OCI-LY1 (cell line): ENCODE results near the gene CSNK2A1.

Experiments
- H2AFZ ChIP-seq: fragments of 200-600 bp; sonication (generic), shearing (Covaris generic); 2 replicates; pipeline ENCODE4 v1.6.0; 2014; ENCODE audit warnings: antibody characterized with exemption, mild to moderate bottlenecking, low read length
- H3F3A ChIP-seq: fragments of 200-600 bp; sonication (generic), shearing (Covaris generic); 2 replicates; pipeline ENCODE4 v1.6.0; 2014; ENCODE audit warnings: mild to moderate bottlenecking, antibody characterized with exemption, low read length, moderate library complexity; ENCODE audit not compliant: insufficient read depth
- H3K27ac ChIP-seq: fragments of 200-600 bp; sonication (generic); 2 replicates; pipeline ENCODE4 v1.5.1; 2014; ENCODE audit warnings: low read length, mixed run types, mild to moderate bottlenecking, low read depth; ENCODE audit not compliant: poor library complexity, severe bottlenecking
- H3K27me3 ChIP-seq: fragments of 200-600 bp; sonication (generic); 2 replicates; pipeline ENCODE4 v1.6.0; 2014; ENCODE audit warnings: antibody characterized with exemption, mild to moderate bottlenecking, low read length, moderate library complexity; ENCODE audit not compliant: insufficient read depth
- H3K36me3 ChIP-seq: fragments of 200-600 bp; sonication (generic); 2 replicates; pipeline ENCODE4 v1.6.1; 2014; ENCODE audit warnings: mild to moderate bottlenecking, antibody characterized with exemption, low read length, moderate library complexity, mixed read lengths; ENCODE audit not compliant: insufficient read depth
- H3K4me1 ChIP-seq: fragments of 200-600 bp; sonication (generic); 2 replicates; pipeline ENCODE4 v1.5.1; 2014; ENCODE audit warnings: mild to moderate bottlenecking, low read length, moderate library complexity; ENCODE audit not compliant: insufficient read depth, severe bottlenecking
- H3K4me2 ChIP-seq: fragments of 200-600 bp; sonication (generic), shearing (Covaris generic); 2 replicates; pipeline ENCODE4 v1.6.1; 2014; ENCODE audit warnings: low read length
- H3K4me3 ChIP-seq: fragments of 200-600 bp; sonication (generic); 2 replicates; pipeline ENCODE4 v1.5.1; 2014; ENCODE audit warnings: low read length, low read depth, mild to moderate bottlenecking, mixed read lengths; ENCODE audit not compliant: poor library complexity, severe bottlenecking
- H3K79me2 ChIP-seq: fragments of 200-600 bp; shearing (Covaris generic); 2 replicates; pipeline ENCODE4 v1.6.1; 2016; ENCODE audit warnings: mixed run types, low read length, mixed read lengths; ENCODE audit not compliant: insufficient read depth
- H3K9ac ChIP-seq: fragments of 200-600 bp; sonication (generic), shearing (Covaris generic); 2 replicates; pipeline ENCODE4 v1.6.1; 2014; ENCODE audit warnings: mild to moderate bottlenecking, low read length, mixed read lengths
- H3K9me2 ChIP-seq: fragments of 200-600 bp; sonication (generic), shearing (Covaris generic); 2 replicates; pipeline ENCODE4 v1.6.1; 2014; ENCODE audit warnings: low read depth, mild to moderate bottlenecking, low read length, mixed read lengths
- H3K9me3 ChIP-seq: fragments of 200-600 bp; shearing (Covaris generic); 2 replicates; pipeline ENCODE4 v1.6.1; 2014; ENCODE audit warnings: low read length, mixed read lengths
- H4K20me1 ChIP-seq: fragments of 200-600 bp; sonication (generic), shearing (Covaris generic); 2 replicates; pipeline ENCODE4 v1.6.0; 2016; ENCODE audit warnings: mild to moderate bottlenecking, low read length; ENCODE audit not compliant: insufficient read depth
- CTCF ChIP-seq: fragments of 200-600 bp; sonication (generic), shearing (Covaris generic); IDR thresholded peaks from 2 replicates; pipeline ENCODE4 v1.5.1; 2017; ENCODE audit warnings: mild to moderate bottlenecking, antibody characterized with exemption, low read length, moderate library complexity, mixed read lengths
- EZH2 ChIP-seq: fragments of 200-600 bp; sonication (generic), shearing (Covaris generic); IDR thresholded peaks from 2 replicates; pipeline ENCODE4 v1.8.0; 2017; ENCODE audit warnings: borderline replicate concordance, mixed run types, mild to moderate bottlenecking, antibody characterized with exemption, low read length, moderate library complexity, mixed read lengths

CSNK2A1 gene

DNA sequence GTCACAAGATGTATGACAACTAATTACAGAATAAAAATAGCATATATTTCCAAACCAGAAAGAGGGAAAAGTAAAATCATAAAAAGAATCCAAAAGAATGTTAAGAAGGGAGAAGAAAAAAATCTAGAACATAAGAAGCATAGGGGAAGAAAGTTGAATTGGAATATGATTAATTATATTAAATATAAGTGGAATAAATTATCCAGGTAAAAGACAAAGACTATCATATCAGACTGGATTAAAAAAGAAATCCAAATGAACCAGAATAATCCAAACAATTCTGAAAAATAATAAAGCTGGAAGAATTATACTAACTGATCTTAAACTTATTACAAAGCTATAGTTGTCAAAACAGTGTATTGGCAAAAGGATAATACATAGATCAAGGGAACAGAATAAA, 23.6 kb downstream of the CSNK2A1 start:
- Histone ChIP-seq H3K4me2 (no peak overlapping the region), H3K79me2 (peaks cover 92% of the 10 kb centered on the region), H3K4me1 (no peaks in the 10 kb centered on the region), H3K27me3 (no peaks in the 10 kb centered on the region), H3K27ac (no peak overlapping the region), H3K9me2 (no peaks in the 10 kb centered on the region), H4K20me1 (peaks cover 5% of the 10 kb centered on the region; the same call in 1 of the 2 replicates), H3K9ac (no peak overlapping the region), H3K4me3 (no peak overlapping the region), H2AFZ (no peak overlapping the region), H3K9me3 (peaks cover 18% of the 10 kb centered on the region), H3F3A (no peaks in the 10 kb centered on the region), H3K36me3 (peaks cover 89% of the 10 kb centered on the region)
- no peak for TF ChIP-seq EZH2
- TF ChIP-seq CTCF: no peak

- Histone ChIP-seq H4K20me1 (peaks cover 5% of the 10 kb centered on the region; the same call in 1 of the 2 replicates), H3K27me3 (no peaks in the 10 kb centered on the region), H3K9me3 (peaks cover 18% of the 10 kb centered on the region), H3K79me2 (peaks cover 95% of the 10 kb centered on the region), H3K4me1 (peaks cover 2% of the 10 kb centered on the region), H3K27ac (no peak overlapping the region), H2AFZ (no peak overlapping the region), H3K9ac (no peak overlapping the region), H3K36me3 (peaks cover 69% of the 10 kb centered on the region), H3K4me2 (no peak overlapping the region), H3F3A (no peaks in the 10 kb centered on the region), H3K9me2 (no peaks in the 10 kb centered on the region), H3K4me3 (no peak overlapping the region)
- no peak for TF ChIP-seq CTCF
These were observed 26.4 kb downstream of the CSNK2A1 start for GRCh38 chr20:517221-517620.

DNA sequence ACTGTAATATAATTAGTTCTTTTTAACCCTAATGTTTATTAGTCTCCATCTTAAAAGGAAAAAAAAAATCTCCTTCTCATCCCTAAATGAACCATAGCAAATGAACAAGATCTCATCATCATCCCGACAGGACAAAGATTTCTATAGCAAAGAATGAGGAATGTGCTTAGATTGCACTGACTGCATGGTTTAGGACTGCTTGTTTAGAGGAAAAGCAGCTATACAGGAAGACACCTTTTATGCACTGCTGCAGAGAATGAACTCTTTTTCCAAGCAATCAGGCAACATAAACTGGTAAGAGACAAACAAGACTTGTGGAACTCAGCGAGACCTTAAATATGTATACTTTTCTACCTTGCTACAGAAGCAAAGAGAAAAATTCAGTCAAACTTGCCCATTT, 26.8 kb downstream of the CSNK2A1 start:
- Histone ChIP-seq H3K9me3 (peaks cover 14% of the 10 kb centered on the region), H3K9ac (no peak overlapping the region), H3K79me2 (peaks cover 95% of the 10 kb centered on the region), H3K4me3 (no peak overlapping the region), H2AFZ (no peak overlapping the region), H3K27me3 (no peaks in the 10 kb centered on the region), H4K20me1 (peaks cover 5% of the 10 kb centered on the region; the same call in 1 of the 2 replicates), H3K9me2 (no peaks in the 10 kb centered on the region), H3K27ac (no peak overlapping the region), H3K36me3 (peaks cover 65% of the 10 kb centered on the region), H3K4me2 (no peak overlapping the region), H3F3A (no peaks in the 10 kb centered on the region), H3K4me1 (peaks cover 7% of the 10 kb centered on the region)
- no peak for TF ChIP-seq CTCF
- TF ChIP-seq EZH2: no peak
